Muscle layer of colon (tissue), 2 donors: Measurements from ENCODE around the gene MUS81.
A peak's percentile ranks its signal among the peaks of the same experiment; 100 is the strongest.

Source experiments
- H3K27ac ChIP-seq: one replicate; pipeline ENCODE4 v1.7.0; 2013; ENCODE audit warnings: low read depth, mild to moderate bottlenecking, low read length, moderate library complexity
- H3K27me3 ChIP-seq, 2 donors: one replicate each; pipeline ENCODE4 v1.7.0; 2013; ENCODE audit warnings: low read length in 2 of 2, mild to moderate bottlenecking in 2 of 2; ENCODE audit not compliant: insufficient read depth in 2 of 2, control insufficient read depth in 1 of 2
- H3K36me3 ChIP-seq: one replicate; pipeline ENCODE4 v1.7.0; 2013; ENCODE audit warnings: mild to moderate bottlenecking, low read length; ENCODE audit not compliant: insufficient read depth
- H3K4me1 ChIP-seq: one replicate; pipeline ENCODE4 v1.7.0; 2013; ENCODE audit warnings: mild to moderate bottlenecking, low read length; ENCODE audit not compliant: insufficient read depth
- H3K4me3 ChIP-seq, 2 donors: one replicate each; pipeline ENCODE4 v1.7.0; 2013; ENCODE audit warnings: low read length in 2 of 2, low read depth in 1 of 2, mild to moderate bottlenecking in 1 of 2, moderate library complexity in 1 of 2
- H3K9ac ChIP-seq: one replicate; pipeline ENCODE4 v1.7.0; 2013; ENCODE audit warnings: low read length
- H3K9me3 ChIP-seq: one replicate; pipeline ENCODE4 v1.7.0; 2013; ENCODE audit warnings: mild to moderate bottlenecking, low read length
- donor health status: abdominal sarcoma.
- donor health status: Adenocarcinoma of cecum.

The MUS81 gene

DNA sequence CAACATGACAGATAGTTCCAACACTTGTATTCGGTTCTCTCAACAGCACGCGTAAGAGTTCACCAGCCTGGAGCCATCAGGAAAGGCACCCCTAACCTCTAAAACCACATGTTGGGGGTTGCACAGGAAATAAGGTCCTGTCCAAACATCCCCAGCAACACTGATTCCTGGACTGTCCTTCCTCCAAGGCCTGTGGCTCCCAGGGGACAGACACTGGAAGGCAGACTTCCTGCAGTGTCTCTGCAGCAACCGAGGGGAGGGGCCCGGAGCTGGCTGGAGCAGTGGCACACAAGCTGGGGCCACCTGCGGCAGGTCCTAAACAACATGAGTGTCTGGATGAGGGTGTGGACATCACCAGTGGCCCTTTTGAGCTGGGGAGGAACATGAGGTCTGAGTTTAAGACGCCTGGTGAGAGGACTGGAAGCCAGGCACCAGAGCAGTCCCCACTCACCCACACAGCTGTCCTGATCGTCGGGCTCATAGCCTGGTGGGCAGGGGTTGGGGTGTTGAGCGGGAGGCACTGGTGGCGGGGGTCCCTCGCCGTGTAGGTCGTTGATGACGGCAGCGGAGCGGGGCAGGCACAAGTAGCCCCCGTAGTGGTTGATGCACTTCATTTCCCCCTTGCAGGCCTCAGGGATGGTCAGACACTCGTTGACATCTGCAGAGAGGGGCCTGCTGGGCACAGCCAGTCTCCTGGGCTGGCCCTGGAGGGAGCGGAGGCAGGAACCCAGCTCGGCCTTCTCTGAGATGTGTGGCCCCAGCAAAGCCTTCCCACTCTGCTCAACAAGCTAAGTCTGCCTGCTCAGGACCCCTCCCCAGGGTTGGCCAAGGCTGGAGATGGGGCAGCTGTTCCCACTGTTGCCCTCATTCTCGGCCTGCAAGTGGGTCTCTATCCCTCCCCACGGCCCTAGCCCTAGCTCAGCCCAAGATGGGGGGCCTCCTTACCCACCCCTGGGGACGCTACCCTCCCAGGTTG lies 10.8 kb downstream of the MUS81 start:
- Histone ChIP-seq H3K27ac (peak overlapping the region; percentile 79), H3K9ac (peak overlapping the region; percentile 76), H3K27me3 (no peaks in the 10 kb centered on the region), H3K4me3 (peak overlapping the region; percentile 59 to 63), H3K9me3 (no peaks in the 10 kb centered on the region), H3K36me3 (peaks cover 46% of the 10 kb centered on the region), H3K4me1 (peaks cover 31% of the 10 kb centered on the region)

GRCh38 chr11:65871811-65872548 lies 11.7 kb downstream of the MUS81 start:
- peak overlapping the region; percentile 76 for H3K9ac ChIP-seq
- no peaks in the 10 kb centered on the region for H3K27me3 ChIP-seq
- H3K36me3 ChIP-seq, result peaks cover 37% of the 10 kb centered on the region
- peak overlapping the region; percentile 59 to 63 for H3K4me3 ChIP-seq
- H3K4me1 ChIP-seq, result peaks cover 31% of the 10 kb centered on the region
- no peaks in the 10 kb centered on the region for H3K9me3 ChIP-seq
- peak overlapping the region; percentile 79 for H3K27ac ChIP-seq

DNA sequence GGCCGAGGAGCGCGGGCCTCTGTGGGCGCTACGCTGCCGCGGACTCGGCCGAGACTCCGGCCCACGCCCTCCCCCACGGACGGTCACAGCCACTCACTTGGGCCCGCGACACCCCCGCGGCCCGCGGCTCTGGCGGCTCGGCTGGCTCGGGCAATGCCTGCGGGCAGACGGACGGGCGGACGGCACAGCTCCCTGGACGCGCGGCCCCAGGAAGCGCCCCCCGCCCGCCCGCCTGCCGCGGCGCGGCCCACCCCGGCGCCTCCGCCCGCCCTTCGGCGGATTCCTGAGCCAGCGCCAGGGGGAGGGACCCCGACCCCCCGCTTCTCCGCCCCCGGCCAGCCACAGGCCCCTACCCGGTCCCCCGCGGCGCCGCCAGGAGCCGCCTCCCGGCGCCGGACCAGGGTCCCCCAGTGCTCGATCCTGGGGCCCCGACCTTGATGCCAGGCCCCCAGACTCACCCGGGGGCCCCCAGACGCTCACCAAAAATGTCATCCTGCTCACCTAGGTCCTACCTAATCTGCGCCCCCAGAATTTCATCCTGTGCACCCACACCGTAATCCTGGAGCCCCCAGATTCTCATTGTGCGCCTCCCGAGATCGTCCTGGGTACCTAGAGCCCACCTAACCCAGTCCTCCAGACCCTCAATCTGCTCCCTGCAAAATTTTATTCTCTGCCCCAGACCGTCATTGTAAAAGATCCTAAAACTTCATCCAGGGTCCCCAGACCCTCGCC lies 12.5 kb downstream of the MUS81 start, which contains the start of gene EFEMP2:
TSS of gene EFEMP2 (minus strand) at position 215 of the 732 bp plus-strand sequence. CDS start 446 bp downstream, outside the sequence.
- Histone ChIP-seq H3K27ac (peak within 1 kb of the TSS; percentile 79), H3K27me3 (no peaks in the 10 kb centered on the region), H3K9me3 (no peaks in the 10 kb centered on the region), H3K36me3 (peaks cover 29% of the 10 kb centered on the region), H3K9ac (peak within 1 kb of the TSS; percentile 76), H3K4me1 (peaks cover 24% of the 10 kb centered on the region), H3K4me3 (peak within 1 kb of the TSS; percentile 59 to 76)

GRCh38 chr11:65873318-65874156 lies 13.3 kb downstream of the MUS81 start:
- peaks cover 20% of the 10 kb centered on the region for H3K4me1 ChIP-seq
- no peaks in the 10 kb centered on the region for H3K27me3 ChIP-seq
- no peaks in the 10 kb centered on the region for H3K9me3 ChIP-seq
- peak overlapping the region; percentile 46 for H3K9ac ChIP-seq
- peak overlapping the region; percentile 56 for H3K27ac ChIP-seq
- peak overlapping the region; percentile 59 to 76 for H3K4me3 ChIP-seq
- H3K36me3 ChIP-seq, result peaks cover 24% of the 10 kb centered on the region

GRCh38 chr11:65879617-65880016 lies 19.4 kb downstream of the MUS81 start, which contains the start of gene CTSW:
Gene CTSW (plus strand): TSS chr11:65879837. CDS start chr11:65879855, 18 bp downstream.
- Histone ChIP-seq H3K4me1 (peaks cover 6% of the 10 kb centered on the region), H3K27me3 (no peaks in the 10 kb centered on the region), H3K27ac (no peak within 1 kb of the TSS), H3K36me3 (peaks cover 16% of the 10 kb centered on the region), H3K9me3 (no peaks in the 10 kb centered on the region), H3K4me3 (no peak within 1 kb of the TSS), H3K9ac (no peak within 1 kb of the TSS)

- H3K4me3 ChIP-seq, result no peak overlapping the region
- H3K9me3 ChIP-seq, result no peaks in the 10 kb centered on the region
- no peaks in the 10 kb centered on the region for H3K27me3 ChIP-seq
- peaks cover 18% of the 10 kb centered on the region for H3K36me3 ChIP-seq
- no peak overlapping the region for H3K27ac ChIP-seq
- H3K4me1 ChIP-seq, result peaks cover 10% of the 10 kb centered on the region
- H3K9ac ChIP-seq, result no peak overlapping the region
Measured at GRCh38 chr11:65880027-65880426, 19.8 kb downstream of the MUS81 start.

- no peaks in the 10 kb centered on the region for H3K27me3 ChIP-seq
- H3K9me3 ChIP-seq, result no peaks in the 10 kb centered on the region
- H3K4me3 ChIP-seq, result no peak overlapping the region
- peaks cover 27% of the 10 kb centered on the region for H3K36me3 ChIP-seq
- H3K4me1 ChIP-seq, result peaks cover 10% of the 10 kb centered on the region
- H3K9ac ChIP-seq, result no peak overlapping the region
- H3K27ac ChIP-seq, result no peak overlapping the region
Measured at GRCh38 chr11:65880844-65881421, 20.7 kb downstream of the MUS81 start.

DNA sequence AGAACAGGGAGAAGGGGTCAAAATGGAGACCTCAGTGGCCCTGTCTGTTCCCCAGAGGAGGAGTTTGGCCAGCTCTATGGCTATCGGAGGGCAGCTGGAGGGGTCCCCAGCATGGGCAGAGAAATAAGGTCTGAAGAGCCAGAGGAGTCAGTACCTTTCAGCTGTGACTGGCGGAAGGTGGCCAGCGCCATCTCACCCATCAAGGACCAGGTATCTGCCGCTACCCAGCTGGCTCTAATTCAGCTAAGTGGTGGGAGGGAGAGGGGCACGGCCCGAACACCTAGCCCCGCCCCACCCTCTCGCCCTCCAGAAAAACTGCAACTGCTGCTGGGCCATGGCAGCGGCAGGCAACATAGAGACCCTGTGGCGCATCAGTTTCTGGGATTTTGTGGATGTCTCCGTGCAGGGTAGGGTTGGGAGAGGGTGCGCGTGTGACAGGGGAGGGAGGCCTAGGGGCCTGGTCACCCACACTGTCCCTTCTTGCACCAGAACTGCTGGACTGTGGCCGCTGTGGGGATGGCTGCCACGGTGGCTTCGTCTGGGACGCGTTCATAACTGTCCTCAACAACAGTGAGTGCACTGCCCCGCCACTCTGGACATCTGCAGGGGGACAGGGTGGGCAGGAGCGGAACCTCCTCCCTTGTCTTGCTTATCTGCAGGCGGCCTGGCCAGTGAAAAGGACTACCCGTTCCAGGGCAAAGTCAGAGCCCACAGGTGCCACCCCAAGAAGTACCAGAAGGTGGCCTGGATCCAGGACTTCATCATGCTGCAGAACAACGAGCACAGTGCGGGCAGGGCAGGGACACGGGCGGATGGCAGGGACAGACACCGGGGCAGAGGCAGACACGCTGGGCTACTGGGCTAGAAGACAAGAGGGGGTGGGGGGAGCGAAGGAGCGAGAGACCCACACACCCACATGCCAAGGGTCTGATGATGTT lies 22.2 kb downstream of the MUS81 start:
- H3K4me1 ChIP-seq, result peaks cover 19% of the 10 kb centered on the region
- no peak overlapping the region for H3K9ac ChIP-seq
- no peaks in the 10 kb centered on the region for H3K9me3 ChIP-seq
- H3K27me3 ChIP-seq, result no peaks in the 10 kb centered on the region
- no peak overlapping the region for H3K4me3 ChIP-seq
- no peak overlapping the region for H3K27ac ChIP-seq
- H3K36me3 ChIP-seq, result peaks cover 37% of the 10 kb centered on the region

DNA sequence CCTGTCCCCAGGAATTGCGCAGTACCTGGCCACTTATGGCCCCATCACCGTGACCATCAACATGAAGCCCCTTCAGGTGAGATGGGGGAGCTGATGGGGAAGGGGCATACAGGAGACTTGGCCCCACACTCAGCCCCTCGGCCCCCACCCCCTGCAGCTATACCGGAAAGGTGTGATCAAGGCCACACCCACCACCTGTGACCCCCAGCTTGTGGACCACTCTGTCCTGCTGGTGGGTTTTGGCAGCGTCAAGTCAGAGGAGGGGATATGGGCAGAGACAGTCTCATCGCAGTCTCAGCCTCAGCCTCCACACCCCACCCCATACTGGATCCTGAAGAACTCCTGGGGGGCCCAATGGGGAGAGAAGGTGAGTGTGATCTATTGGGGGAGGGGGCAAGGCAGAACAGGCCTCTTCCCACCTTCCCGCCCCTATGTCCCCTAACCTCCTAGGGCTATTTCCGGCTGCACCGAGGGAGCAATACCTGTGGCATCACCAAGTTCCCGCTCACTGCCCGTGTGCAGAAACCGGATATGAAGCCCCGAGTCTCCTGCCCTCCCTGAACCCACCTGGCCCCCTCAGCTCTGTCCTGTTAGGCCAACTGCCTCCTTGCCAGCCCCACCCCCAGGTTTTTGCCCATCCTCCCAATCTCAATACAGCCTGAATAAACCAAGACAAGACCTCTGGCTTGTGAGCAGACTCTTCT lies 23.0 kb downstream of the MUS81 start:
- H3K9ac ChIP-seq, result no peak overlapping the region
- H3K36me3 ChIP-seq, result peaks cover 37% of the 10 kb centered on the region
- no peaks in the 10 kb centered on the region for H3K9me3 ChIP-seq
- H3K4me1 ChIP-seq, result peaks cover 24% of the 10 kb centered on the region
- no peak overlapping the region for H3K27ac ChIP-seq
- H3K4me3 ChIP-seq, result no peak overlapping the region
- no peaks in the 10 kb centered on the region for H3K27me3 ChIP-seq
